Caco-2 (cell line): ENCODE data around the gene MAPK8IP3. TPM values are rescaled to one million over a fixed set of nuclear protein-coding genes. Genes with fewer than 3 reads are reported as not detected.

Source experiments
- BruUV-seq: library from RNA; stranded (reverse); fragments of 400-500 nt; replicated peaks from 2 replicates; lab custom pipeline; 2021; lab: Mats Ljungman, UMichigan
- CTCF ChIA-PET: fragments of 300-600 bp; sonication (Branson Sonifier 250); formaldehyde crosslinking; loops from one replicate; lab custom pipeline; 2022; ENCODE audit warnings: antibody characterized with exemption; lab: Charles Lee
- POLR2A ChIA-PET: fragments of 300-600 bp; sonication (Branson Sonifier 250); formaldehyde crosslinking; loops from one replicate; lab custom pipeline; 2022; ENCODE audit warnings: antibody characterized with exemption; lab: Charles Lee
- DNase-seq, 2 experiments: peaks; one replicate each; pipeline versions ENCODE4 v3.0.0 to v3.0.0-alpha.2; 2020 to 2022
- H3K27me3 ChIP-seq: replicated peaks from 2 replicates; pipeline ENCODE4 v1.6.0; 2011; ENCODE audit warnings: low read length; ENCODE audit not compliant: control insufficient read depth, insufficient read depth
- H3K36me3 ChIP-seq: 2 replicates; pipeline ENCODE4 v1.5.1; 2011; ENCODE audit warnings: low read length; ENCODE audit not compliant: control insufficient read depth, insufficient read depth
- H3K4me1 ChIP-seq: fragments of 250-450 bp; sonication (Bioruptor Pico); 2 replicates; pipeline ENCODE4 v1.5.1; 2020; ENCODE audit warnings: mild to moderate bottlenecking
- H3K4me3 ChIP-seq: 2 replicates; pipeline ENCODE4 v1.5.1; 2011; ENCODE audit warnings: low read depth, mild to moderate bottlenecking, control low read depth, low read length
- H3K9me3 ChIP-seq: fragments of 250-450 bp; sonication (Bioruptor Pico); 2 replicates; pipeline ENCODE4 v1.5.1; 2020; ENCODE audit warnings: mild to moderate bottlenecking, moderate library complexity
- H3K27ac Mint-ChIP-seq: one replicate; pipeline ENCODE4 v1.8.0; 2022; ENCODE audit warnings: mixed read lengths; ENCODE audit not compliant: unreplicated experiment
- H3K27me3 Mint-ChIP-seq: one replicate; pipeline ENCODE4 v1.8.0; 2022; ENCODE audit warnings: mixed read lengths; ENCODE audit not compliant: insufficient read depth, unreplicated experiment
- H3K36me3 Mint-ChIP-seq: one replicate; pipeline ENCODE4 v1.8.0; 2022; ENCODE audit warnings: mild to moderate bottlenecking, mixed read lengths; ENCODE audit not compliant: insufficient read depth, unreplicated experiment
- H3K4me1 Mint-ChIP-seq: one replicate; pipeline ENCODE4 v1.8.0; 2022; ENCODE audit warnings: low read depth, mixed read lengths; ENCODE audit not compliant: unreplicated experiment
- H3K4me3 Mint-ChIP-seq: one replicate; pipeline ENCODE4 v1.8.0; 2022; ENCODE audit warnings: mild to moderate bottlenecking, moderate library complexity, mixed read lengths; ENCODE audit not compliant: unreplicated experiment
- H3K9me3 Mint-ChIP-seq: one replicate; pipeline ENCODE4 v1.8.0; 2022; ENCODE audit warnings: mixed read lengths; ENCODE audit not compliant: unreplicated experiment
- intact Hi-C: fragments of 100-400 bp; cut with micrococcal nuclease; formaldehyde crosslinking; loops from one replicate; pipeline ENCODE4 v1.10.0; 2022; ENCODE audit not compliant: unreplicated experiment
- total RNA-seq: library from RNA; stranded (reverse); gene quantifications from 2 replicates; pipeline ENCODE4 v1.2.3, GENCODE V29; 2022
- TF ChIP-seq, protein P1 (sequence below), 2 experiments: fragments of 200-600 bp in 1 of 2; IDR thresholded peaks; 1 replicate in 1 of 2; 2 replicates in 1 of 2; pipeline versions ENCODE4 v1.5.1 to v1.8.0; 2011 to 2022; ENCODE audit warnings: antibody characterized with exemption in 1 of 2, control low read depth in 1 of 2, inconsistent platforms in 1 of 2, low read depth in 1 of 2, low read length in 1 of 2, mild to moderate bottlenecking in 1 of 2, moderate library complexity in 1 of 2; ENCODE audit not compliant: insufficient read depth in 1 of 2, severe bottlenecking in 1 of 2, unreplicated experiment in 1 of 2

The MAPK8IP3 gene
- total RNA-seq, 1 experiment from 2014 or later, result 60.5 TPM

DNA sequence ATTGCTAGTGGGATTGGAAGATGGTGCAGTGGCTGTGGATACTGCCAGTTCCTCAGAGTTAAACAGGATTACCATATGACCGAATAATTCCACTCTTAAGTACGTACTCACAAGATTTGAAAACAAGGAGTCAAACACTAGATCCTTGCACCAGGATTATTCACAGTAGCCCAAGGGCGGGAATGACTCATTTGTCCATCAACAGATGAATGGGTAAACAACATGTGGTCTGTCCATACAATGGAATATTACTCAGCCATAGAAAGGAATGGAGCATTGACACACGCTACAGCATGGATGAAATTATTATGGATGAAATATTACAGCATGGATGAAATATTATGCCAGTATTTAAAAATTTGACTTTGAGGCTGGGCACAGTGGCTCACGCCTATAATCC is 9.1 kb upstream of the MAPK8IP3 start:
- no peaks in the 10 kb centered on the region for H3K27me3 Mint-ChIP-seq
- no peak overlapping the region for H3K4me3 Mint-ChIP-seq
- Histone ChIP-seq H3K4me3 (no peak overlapping the region), H3K4me1 (no peaks in the 10 kb centered on the region), H3K27me3 (no peaks in the 10 kb centered on the region), H3K9me3 (no peaks in the 10 kb centered on the region), H3K36me3 (peaks cover 4% of the 10 kb centered on the region)
- ChIA-PET POLR2A (no interaction called here), CTCF (interaction anchor here (1.0 kb wide), 1 partner anchor 9 kb away, joined by 4 read pairs; no protein-coding TSS in a partner anchor)
- TF ChIP-seq, protein P1, sequence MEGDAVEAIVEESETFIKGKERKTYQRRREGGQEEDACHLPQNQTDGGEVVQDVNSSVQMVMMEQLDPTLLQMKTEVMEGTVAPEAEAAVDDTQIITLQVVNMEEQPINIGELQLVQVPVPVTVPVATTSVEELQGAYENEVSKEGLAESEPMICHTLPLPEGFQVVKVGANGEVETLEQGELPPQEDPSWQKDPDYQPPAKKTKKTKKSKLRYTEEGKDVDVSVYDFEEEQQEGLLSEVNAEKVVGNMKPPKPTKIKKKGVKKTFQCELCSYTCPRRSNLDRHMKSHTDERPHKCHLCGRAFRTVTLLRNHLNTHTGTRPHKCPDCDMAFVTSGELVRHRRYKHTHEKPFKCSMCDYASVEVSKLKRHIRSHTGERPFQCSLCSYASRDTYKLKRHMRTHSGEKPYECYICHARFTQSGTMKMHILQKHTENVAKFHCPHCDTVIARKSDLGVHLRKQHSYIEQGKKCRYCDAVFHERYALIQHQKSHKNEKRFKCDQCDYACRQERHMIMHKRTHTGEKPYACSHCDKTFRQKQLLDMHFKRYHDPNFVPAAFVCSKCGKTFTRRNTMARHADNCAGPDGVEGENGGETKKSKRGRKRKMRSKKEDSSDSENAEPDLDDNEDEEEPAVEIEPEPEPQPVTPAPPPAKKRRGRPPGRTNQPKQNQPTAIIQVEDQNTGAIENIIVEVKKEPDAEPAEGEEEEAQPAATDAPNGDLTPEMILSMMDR (IDR thresholded peaks at IDR 0.05; ENCODE audit: insufficient read depth in 1 of 2, low read depth in 1 of 2, low read length in 1 of 2, severe bottlenecking in 1 of 2, unreplicated experiment in 1 of 2), result no peak
- BruUV-seq, result no TSS peak
- H3K36me3 Mint-ChIP-seq, result peaks cover 88% of the 10 kb centered on the region
- intact Hi-C loops, result no loop called here
- H3K27ac Mint-ChIP-seq, result no peak overlapping the region
- H3K9me3 Mint-ChIP-seq, result no peaks in the 10 kb centered on the region
- no peaks in the 10 kb centered on the region for H3K4me1 Mint-ChIP-seq
- no peak for DNase-seq

DNA sequence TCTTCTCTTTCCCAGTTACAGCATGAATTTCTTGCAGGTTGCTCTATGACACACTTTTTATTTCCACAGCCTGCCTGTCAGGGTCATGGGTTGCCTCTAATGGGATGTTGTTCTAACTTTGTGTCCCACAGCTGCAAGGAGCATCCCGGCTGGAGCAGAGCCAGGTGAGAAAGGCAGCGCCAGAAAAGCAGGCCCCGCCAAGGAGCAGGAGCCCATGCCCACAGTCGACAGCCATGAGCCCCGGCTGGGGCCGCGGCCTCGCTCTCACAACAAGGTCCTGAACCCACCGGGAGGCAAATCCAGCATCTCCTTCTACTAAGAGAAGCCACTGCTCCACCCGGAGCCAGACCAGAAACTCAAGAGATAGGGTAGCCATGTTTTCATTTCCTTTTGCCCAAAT is 7.3 kb upstream of the MAPK8IP3 start:
- intact Hi-C loops, result no loop called here
- peaks cover under 1% of the 10 kb centered on the region for H3K4me1 Mint-ChIP-seq
- ChIA-PET CTCF (no interaction called here), POLR2A (no interaction called here)
- BruUV-seq, result no TSS peak
- no peak overlapping the region for H3K4me3 ChIP-seq
- no peaks in the 10 kb centered on the region for H3K9me3 ChIP-seq
- H3K4me1 ChIP-seq, result no peaks in the 10 kb centered on the region
- no peaks in the 10 kb centered on the region for H3K27me3 ChIP-seq
- no peak for DNase-seq
- TF ChIP-seq, protein P1 (IDR thresholded peaks at IDR 0.05; ENCODE audit: insufficient read depth in 1 of 2, low read depth in 1 of 2, low read length in 1 of 2, severe bottlenecking in 1 of 2, unreplicated experiment in 1 of 2), result no peak
- peaks cover 4% of the 10 kb centered on the region for H3K36me3 ChIP-seq
- no peaks in the 10 kb centered on the region for H3K9me3 Mint-ChIP-seq
- H3K27ac Mint-ChIP-seq, result no peak overlapping the region
- no peak overlapping the region for H3K4me3 Mint-ChIP-seq
- H3K36me3 Mint-ChIP-seq, result peaks cover 88% of the 10 kb centered on the region
- no peaks in the 10 kb centered on the region for H3K27me3 Mint-ChIP-seq

DNA sequence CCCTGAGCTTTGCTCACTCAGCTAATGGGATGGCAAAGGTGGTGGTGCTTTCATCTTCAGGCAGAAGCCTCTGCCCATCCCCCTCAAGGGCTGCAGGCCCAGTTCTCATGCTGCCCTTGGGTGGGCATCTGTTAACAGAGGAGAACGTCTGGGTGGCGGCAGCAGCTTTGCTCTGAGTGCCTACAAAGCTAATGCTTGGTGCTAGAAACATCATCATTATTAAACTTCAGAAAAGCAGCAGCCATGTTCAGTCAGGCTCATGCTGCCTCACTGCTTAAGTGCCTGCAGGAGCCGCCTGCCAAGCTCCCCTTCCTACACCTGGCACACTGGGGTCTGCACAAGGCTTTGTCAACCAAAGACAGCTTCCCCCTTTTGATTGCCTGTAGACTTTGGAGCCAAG is 5.7 kb upstream of the MAPK8IP3 start:
- intact Hi-C loops, result no loop called here
- peaks cover 4% of the 10 kb centered on the region for H3K36me3 ChIP-seq
- ChIA-PET CTCF (interaction anchor here (0.6 kb wide), 1 partner anchor 20 kb away, joined by 3 read pairs; no protein-coding TSS in a partner anchor), POLR2A (no interaction called here)
- Mint-ChIP-seq H3K4me3 (no peak overlapping the region), H3K36me3 (peaks cover 87% of the 10 kb centered on the region), H3K9me3 (no peaks in the 10 kb centered on the region), H3K4me1 (peaks cover 8% of the 10 kb centered on the region), H3K27ac (no peak overlapping the region), H3K27me3 (no peaks in the 10 kb centered on the region)
- no TSS peak for BruUV-seq
- no peak for DNase-seq
- no peak overlapping the region for H3K4me3 ChIP-seq
- no peaks in the 10 kb centered on the region for H3K9me3 ChIP-seq
- H3K4me1 ChIP-seq, result no peaks in the 10 kb centered on the region; the same call in 1 of the 2 replicates
- TF ChIP-seq, protein P1 (IDR thresholded peaks at IDR 0.05; ENCODE audit: insufficient read depth in 1 of 2, low read depth in 1 of 2, low read length in 1 of 2, severe bottlenecking in 1 of 2, unreplicated experiment in 1 of 2), result no peak
- no peaks in the 10 kb centered on the region for H3K27me3 ChIP-seq
